Ramos (cell line): Measurements from ENCODE around the gene RAD51C.
"Not testable (repeated sequence)": the region's sequence is repeated elsewhere in the genome, so short reads cannot be mapped to it uniquely, and the experiment has no call there.

ENCODE experiments used
- in situ Hi-C: fragments of 300-500 bp; cut with MboI; formaldehyde crosslinking; loops from one replicate; pipeline ENCODE4 v1.14.3; 2022; ENCODE audit warnings: low sequenced_read_pairs; ENCODE audit not compliant: unreplicated experiment

The RAD51C gene

GRCh38 chr17:58680038-58680369 is 12.4 kb upstream of the RAD51C start:
- in situ Hi-C loops: no loop called here

DNA sequence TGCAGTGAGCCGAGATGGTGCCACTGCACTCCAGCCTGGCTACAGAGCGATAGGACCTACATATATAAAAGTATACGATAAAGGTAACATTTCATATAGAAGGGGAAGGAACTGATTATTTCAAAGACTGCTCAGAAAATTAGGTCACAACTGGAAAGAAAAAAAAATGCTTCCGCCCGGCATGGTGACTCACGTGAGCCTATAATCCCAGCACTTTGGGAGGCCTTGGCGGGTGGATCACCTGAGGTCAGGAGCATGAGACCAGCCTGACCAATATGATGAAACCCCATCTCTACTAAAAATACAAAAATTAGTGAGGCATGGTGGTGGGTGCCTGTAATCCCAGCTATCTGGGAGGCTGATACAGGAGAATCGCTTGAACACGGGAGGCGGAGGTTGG is 8.4 kb upstream of the RAD51C start:
- in situ Hi-C loops: no loop called here

DNA sequence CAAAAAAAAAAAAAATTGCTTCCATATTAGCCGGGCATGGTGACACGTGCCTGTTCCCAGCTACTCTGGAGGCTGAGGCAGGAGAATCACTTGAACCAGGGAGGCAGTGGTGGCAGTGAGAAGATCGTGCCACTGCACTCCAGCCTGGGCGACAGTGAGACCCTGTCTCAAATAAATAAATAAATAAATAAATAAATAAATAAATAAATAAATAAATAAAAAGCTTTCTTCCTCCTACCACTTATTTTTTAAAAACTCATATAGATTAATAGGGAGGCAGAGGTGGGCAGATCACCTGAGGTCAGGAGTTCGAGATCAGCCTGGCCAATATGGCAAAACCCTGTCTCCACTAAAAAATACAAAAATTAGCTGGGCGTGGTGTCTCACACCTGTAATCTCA is 7.9 kb upstream of the RAD51C start:
- in situ Hi-C loops: not testable (repeated sequence)

DNA sequence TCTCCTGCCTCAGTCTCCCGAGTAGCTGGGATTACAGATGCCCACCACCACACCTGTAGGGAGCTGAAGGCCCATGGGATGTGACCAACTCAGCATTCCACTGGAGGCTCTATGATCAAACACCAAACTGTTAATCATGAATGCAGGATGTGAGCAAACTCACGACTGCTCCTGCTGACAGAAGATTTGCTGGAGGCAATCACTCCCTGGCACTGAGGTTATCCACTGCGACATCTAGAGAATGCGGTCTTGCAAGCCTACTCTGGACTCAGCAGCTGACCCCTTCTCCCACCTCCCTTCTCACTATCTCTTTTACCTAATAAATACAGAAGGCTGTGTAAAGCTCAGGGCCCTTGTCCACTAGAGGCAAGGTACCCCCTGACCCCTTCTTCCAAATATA is 5.4 kb upstream of the RAD51C start:
- in situ Hi-C loops: no loop called here

GRCh38 chr17:58688521-58688920 is 3.9 kb upstream of the RAD51C start:
- in situ Hi-C loops: no loop called here

- in situ Hi-C loops: not testable (repeated sequence)
Measured at GRCh38 chr17:58690033-58690432, 2.4 kb upstream of the RAD51C start.

- in situ Hi-C loops: no loop called here
Measured at GRCh38 chr17:58691701-58692238, 632 bp upstream of the RAD51C start, which contains the start of gene TEX14. Gene TEX14, minus strand, starts transcription at chr17:58692045. Its CDS starts 40,044 bp downstream, at chr17:58652001.

- in situ Hi-C loops: no loop called here
Measured at GRCh38 chr17:58693208-58693607, 806 bp downstream of the RAD51C start.

- in situ Hi-C loops: no loop called here
Measured at GRCh38 chr17:58693751-58694150, 1.3 kb downstream of the RAD51C start.

GRCh38 chr17:58694302-58694701 is 1.9 kb downstream of the RAD51C start:
- in situ Hi-C loops: no loop called here

DNA sequence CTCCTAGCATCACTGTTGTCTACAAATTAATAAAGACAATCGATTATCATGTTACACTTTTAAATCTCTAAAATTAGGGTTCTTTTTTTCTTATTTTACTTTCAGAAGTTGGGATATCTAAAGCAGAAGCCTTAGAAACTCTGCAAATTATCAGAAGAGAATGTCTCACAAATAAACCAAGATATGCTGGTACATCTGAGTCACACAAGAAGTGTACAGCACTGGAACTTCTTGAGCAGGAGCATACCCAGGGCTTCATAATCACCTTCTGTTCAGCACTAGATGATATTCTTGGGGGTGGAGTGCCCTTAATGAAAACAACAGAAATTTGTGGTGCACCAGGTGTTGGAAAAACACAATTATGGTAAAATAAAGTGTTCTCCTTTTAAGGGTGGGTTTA is 2.4 kb downstream of the RAD51C start:
- in situ Hi-C loops: no loop called here

DNA sequence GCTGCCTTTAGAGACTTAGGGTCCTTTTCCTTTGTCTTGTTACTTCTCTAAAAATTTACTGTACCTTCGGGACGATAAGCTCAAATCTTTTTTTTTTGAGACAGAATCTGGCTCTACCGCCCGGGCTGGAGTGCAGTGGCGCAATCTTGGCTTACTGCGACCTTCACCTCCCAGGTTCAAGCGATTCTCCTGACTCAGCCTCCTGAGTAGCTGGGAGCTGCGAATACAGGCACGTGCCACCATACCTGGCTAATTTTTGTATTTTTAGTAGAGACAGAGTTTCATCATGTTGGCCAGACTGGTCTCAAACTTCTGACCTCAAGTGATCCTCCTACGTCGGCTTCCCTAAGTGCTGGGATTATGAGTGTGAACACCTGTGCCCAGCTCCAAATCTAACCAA is 7.4 kb downstream of the RAD51C start:
- in situ Hi-C loops: no loop called here

DNA sequence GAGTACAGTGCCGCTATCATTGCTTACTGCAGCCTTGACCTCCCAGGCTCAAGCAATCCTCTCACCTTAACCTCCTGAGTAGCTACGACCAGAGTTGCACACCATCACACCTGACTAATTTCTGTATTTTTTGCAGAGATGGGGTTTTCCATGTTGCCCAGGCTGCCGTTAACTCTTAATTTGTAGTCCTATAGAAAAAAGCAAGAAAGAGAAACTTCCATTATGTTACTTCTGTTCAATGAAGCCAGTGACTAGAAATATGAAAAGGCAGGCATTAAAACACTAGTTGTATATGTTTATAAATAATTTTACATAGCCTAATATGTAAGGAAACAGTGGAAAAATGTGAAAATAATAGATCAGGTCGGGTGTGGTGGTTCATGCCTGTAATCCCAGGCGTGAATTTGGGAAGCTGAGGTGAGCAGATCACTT is 9.7 kb downstream of the RAD51C start:
- in situ Hi-C loops: no loop called here

GRCh38 chr17:58702708-58703107 is 10.3 kb downstream of the RAD51C start:
- in situ Hi-C loops: no loop called here

DNA sequence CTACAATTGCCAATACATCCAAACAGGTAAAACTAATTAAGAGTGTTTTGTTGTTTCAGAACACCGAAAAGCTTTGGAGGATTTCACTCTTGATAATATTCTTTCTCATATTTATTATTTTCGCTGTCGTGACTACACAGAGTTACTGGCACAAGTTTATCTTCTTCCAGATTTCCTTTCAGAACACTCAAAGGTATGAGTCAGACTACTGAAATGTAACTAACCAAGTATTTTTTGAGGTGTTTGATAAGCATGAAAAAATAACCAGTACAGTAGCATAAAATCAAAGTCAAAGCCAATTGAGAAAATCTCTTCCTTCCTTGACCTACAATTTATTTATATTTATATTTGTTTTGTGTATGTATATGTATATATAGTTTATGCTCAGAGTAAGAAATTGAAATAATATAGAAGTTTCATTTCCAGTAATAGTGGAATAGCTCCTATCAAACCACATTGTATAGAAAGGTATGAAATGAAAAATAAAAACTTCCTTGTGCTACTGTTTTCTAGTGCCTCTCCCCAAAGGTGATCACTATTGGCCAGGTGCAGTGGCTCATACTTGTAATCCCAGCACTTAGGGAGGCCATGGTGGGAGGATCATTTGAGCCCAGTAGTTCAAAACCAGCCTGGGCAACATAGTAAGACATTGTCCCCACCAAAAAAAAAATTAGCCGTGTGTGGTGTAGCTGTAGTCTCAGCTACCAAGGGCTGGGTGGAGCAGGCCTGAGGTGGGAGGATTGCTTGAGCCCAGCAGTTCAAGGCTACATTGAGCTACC is 10.9 kb downstream of the RAD51C start:
- in situ Hi-C loops: no loop called here

DNA sequence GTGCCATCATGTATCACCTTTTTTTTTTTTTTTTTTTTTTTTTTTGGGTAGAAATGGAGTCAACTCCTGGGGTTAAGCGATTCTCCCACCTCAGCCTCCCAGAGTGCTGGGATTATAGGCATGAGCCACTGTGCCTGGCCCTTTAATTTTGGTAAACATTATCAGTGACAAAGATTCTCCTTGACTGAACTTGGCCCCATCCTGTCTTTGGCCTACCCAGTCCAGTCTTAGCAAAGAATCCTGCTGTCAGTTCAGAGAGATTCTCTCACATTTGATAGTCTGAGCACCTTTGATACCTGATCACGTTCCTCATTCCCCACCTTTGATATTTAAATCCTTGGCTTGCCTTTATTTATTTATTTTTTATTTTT is 11.5 kb downstream of the RAD51C start:
- in situ Hi-C loops: no loop called here

DNA sequence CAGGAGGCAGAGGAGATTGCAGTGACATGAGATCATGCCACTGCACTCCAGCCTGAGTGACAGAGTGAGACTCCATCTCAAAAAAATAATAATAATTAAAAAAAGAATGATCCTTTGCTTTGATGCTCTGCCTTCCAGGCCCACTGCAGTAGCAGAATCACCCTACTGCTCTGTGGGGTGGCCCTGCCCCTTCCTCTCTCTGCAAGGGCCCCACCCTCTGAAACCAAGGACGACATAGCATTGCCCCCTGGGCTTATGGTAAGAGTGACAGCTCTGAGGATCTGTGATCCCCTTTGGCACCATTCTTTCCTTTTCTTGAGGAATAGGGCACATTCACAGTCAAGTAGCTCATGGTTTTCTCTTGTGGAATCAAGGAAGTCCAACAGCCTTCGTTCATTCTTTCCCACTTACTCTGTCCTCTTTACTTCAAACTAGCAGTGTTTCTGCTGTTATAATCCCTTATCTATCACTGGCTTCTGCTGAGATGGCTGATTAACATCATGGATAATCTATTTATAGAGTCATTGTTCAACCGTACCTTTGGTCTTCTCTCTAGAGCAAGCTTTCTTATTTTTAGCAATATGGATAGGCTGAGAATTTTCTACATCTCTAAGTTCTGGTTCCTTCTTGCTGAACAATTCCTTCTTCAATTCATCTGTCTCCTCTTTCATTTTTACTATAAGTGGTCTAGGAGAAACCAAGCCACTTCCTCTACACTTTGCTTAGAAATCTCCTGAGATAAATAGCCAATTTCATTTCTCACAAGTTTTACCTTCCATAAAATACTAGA is 14.1 kb downstream of the RAD51C start:
- in situ Hi-C loops: no loop called here

GRCh38 chr17:58710948-58711552 is 18.6 kb downstream of the RAD51C start:
- in situ Hi-C loops: loop anchor here (10.0 kb wide), 1 partner anchor 294 kb away; no protein-coding TSS in a partner anchor

GRCh38 chr17:58722274-58722673 is 29.9 kb downstream of the RAD51C start:
- in situ Hi-C loops: no loop called here

- in situ Hi-C loops: no loop called here
Measured at GRCh38 chr17:58722696-58723095, 30.3 kb downstream of the RAD51C start.

- in situ Hi-C loops: no loop called here
Measured at GRCh38 chr17:58728798-58729197, 36.4 kb downstream of the RAD51C start.
